ENCODE data around the gene XRCC4.

The XRCC4 gene

DNA sequence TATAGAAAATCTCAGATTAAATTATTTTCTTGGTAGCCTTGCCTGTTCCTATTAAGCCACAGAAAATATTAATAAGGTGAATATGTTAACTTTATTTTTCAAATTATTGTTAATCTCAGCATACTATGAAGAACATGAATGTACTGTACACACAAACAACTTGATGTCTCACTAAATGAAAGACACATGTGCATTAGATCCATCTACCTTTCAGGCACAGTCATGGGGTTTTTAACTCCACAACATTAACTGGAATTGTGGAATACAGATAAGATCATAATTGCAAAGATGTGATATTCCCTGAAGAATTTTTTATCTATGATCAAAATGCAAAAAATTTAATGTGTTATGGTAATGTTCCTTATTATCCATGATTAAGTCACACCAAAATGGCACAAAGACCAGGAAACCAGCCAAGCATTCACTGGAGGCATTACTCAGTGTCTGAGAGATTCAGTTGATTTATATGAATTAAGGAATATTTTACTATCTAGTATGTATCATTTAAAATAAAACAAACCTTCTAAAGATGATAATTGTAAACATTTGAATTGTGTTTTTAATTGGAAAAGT, 244.2 kb downstream of the XRCC4 start:
- peak; percentile 39 for DNase-seq (ENCODE audit: low read depth)
- TF ChIP-seq, protein P1, sequence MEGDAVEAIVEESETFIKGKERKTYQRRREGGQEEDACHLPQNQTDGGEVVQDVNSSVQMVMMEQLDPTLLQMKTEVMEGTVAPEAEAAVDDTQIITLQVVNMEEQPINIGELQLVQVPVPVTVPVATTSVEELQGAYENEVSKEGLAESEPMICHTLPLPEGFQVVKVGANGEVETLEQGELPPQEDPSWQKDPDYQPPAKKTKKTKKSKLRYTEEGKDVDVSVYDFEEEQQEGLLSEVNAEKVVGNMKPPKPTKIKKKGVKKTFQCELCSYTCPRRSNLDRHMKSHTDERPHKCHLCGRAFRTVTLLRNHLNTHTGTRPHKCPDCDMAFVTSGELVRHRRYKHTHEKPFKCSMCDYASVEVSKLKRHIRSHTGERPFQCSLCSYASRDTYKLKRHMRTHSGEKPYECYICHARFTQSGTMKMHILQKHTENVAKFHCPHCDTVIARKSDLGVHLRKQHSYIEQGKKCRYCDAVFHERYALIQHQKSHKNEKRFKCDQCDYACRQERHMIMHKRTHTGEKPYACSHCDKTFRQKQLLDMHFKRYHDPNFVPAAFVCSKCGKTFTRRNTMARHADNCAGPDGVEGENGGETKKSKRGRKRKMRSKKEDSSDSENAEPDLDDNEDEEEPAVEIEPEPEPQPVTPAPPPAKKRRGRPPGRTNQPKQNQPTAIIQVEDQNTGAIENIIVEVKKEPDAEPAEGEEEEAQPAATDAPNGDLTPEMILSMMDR (IDR thresholded peaks at IDR 0.05; ENCODE audit: low read length, missing control alignments), result no peak
- no peak overlapping the region for H3K4me3 ChIP-seq (replicated peaks; ENCODE audit: low read depth, low read length)

DNA sequence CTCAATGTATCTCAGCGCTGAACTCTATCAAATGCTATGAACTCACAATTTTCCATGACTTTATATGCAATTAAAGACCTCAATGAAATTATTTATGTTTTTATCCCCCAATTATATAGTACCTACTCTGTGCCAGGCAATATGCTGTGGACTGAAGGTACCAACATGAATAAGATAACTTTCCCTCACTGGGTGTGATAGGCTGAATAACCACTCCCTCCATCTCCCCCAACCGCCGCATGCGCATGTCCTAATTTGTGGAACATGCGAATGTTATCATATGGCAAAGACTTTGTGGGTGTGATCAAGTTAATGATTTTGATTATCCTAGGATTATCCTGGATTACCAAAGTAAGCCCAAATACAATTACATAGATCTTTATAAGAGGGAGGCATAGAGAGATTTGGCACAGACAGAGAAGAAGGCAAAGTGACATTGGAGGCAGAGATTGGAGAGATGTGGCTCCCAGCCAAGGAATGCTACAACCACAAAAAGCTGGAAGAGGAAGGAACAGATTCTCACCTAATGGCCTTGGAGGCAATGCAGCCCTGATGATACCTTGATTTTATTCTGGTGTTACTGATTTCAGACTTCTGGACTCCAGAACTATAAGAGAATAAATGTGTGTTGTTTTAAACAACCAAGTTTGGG, 245.1 kb downstream of the XRCC4 start:
- TF ChIP-seq, protein P1 (IDR thresholded peaks at IDR 0.05; ENCODE audit: low read length, missing control alignments), result no peak
- no peak overlapping the region for H3K4me3 ChIP-seq (replicated peaks; ENCODE audit: low read depth, low read length)
- no peak for DNase-seq (ENCODE audit: low read depth)

DNA sequence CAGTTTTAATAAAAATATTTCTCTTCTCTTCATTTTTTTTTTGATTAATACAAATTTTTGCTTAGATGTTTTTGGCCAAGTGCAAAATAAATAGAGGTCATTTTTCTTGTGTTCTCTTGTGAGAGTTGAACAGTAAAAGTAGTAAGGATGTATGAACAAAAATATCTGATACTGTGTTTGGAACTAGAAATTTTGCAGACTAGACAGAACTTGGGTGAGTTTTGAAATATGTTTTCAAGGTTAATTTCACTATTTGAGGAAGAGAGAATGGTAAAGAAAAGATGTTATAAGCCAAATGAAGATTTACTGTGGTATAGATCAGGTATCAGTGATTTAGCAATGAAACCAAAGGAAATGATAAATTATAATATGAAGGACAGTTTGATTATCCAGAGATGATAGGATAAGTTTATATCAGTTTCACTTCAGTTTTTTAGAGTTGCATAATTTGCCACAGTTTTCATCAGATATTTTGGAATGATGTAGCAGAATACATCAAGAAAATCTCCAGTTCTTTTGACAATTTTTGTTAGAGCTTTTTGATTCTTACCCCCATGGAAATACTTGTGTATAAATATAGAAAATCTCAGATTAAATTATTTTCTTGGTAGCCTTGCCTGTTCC, 246.3 kb downstream of the XRCC4 start:
- TF ChIP-seq, protein P1 (IDR thresholded peaks at IDR 0.05; ENCODE audit: low read length, missing control alignments), result no peak
- no peak overlapping the region for H3K4me3 ChIP-seq (replicated peaks; ENCODE audit: low read depth, low read length)
- no peak for DNase-seq (ENCODE audit: low read depth)

DNA sequence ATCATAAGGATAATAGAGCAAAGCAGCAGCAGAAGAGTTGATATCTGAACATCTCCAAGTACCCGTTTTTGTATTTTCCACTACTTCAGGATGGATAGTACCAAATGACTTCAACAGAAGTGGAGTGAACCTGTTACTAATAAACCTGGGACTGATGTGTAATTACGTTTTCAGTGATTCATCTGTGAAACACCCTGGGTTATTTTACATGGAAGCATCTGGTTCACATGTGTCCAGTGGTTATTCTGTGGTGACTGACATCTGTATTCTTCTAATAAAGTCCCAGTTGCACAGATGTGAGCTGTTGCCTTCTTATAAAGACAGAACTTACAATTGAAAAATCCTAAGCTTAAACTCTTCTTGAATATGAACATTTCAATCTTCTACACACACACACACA, 254.5 kb downstream of the XRCC4 start:
- TF ChIP-seq, protein P1 (IDR thresholded peaks at IDR 0.05; ENCODE audit: low read length, missing control alignments), result no peak
- H3K4me3 ChIP-seq (replicated peaks; ENCODE audit: low read depth, low read length), result no peak overlapping the region
- no peak for DNase-seq (ENCODE audit: low read depth)

DNA sequence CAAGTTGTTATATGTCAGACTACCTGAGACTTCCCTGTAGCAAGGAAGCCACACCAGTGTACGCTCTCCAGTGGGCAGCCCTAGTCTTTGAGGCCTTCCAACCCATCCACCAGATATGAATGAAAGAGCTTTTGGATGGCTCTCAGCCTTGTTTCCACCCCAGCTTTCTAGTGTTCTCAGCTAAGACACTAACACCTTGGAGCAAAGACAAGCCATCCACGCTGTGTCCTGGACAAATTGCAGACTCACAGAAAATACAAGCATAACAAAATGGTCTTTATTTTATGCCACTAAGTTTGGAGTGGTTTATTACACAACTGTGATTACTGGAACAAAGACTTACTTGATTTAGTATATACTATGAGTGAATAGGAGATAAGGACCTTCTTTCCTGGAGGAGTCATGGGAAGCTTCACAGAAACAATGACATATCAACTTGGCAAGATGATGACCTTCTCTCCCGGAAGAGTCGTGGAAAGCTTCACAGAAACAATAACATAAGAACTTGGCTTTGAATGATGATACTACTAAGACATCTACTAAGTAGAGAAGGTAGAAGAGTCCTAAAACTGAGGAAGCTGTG, 260.2 kb downstream of the XRCC4 start:
- TF ChIP-seq, protein P1 (IDR thresholded peaks at IDR 0.05; ENCODE audit: low read length, missing control alignments), result no peak
- peak; percentile 86 for DNase-seq (ENCODE audit: low read depth)

DNA sequence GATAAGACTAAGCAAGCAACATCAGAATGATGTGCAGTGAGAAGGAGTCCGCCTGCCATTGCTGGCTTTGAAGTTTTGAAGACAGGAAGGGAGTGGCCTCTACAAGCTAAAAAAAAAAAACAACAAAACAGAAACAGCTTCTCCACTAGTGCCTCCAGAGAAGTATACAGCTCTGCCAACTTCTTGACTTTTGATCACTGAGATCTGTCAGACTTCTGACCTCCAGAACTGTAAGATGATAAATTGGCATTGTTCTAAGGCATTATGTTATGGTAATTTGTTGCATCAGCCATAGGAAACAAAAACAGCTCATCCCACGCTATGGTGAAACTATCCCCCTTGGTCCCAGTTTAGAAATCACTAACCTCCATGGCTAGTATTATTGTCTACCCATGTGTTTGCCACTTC, 263.2 kb downstream of the XRCC4 start:
- no peak overlapping the region for H3K4me3 ChIP-seq (replicated peaks; ENCODE audit: low read depth, low read length)
- TF ChIP-seq, protein P1 (IDR thresholded peaks at IDR 0.05; ENCODE audit: low read length, missing control alignments), result no peak
- DNase-seq (ENCODE audit: low read depth), result peak; percentile 82

More for the DNA sequence above, 260.2 kb downstream of the XRCC4 start:
- no peak overlapping the region for H3K4me3 ChIP-seq (replicated peaks; ENCODE audit: low read depth, low read length)

Data from fibroblast of pulmonary artery (primary cell).